Activated T-cell treated with anti-CD3 and anti-CD28 coated beads, Interleukin-2, amount 50 U/mL, for 72 hours (primary cell): ENCODE results near the gene CCDC70. TPM values are rescaled to one million over a fixed set of nuclear protein-coding genes. Genes with fewer than 3 reads are reported as not detected.

ENCODE experiments used
- ATAC-seq, 2 donors: fragments of 150-1000 bp; cut with Tn5 transposase; replicated peaks in 1 of 2; 2 replicates each; pipeline ENCODE4 v1.10.0; 2021; ENCODE audit warnings: moderate library complexity in 2 of 2, mild to moderate bottlenecking in 1 of 2
- DNase-seq, 2 donors: peaks; one replicate each; pipeline ENCODE4 v3.0.0; 2021 to 2022; ENCODE audit warnings: mixed read lengths in 1 of 2
- H3K27ac Mint-ChIP-seq: one replicate; pipeline ENCODE4 v1.8.0; 2022; ENCODE audit warnings: mild to moderate bottlenecking, moderate library complexity, mixed read lengths
- H3K27me3 Mint-ChIP-seq: one replicate; pipeline ENCODE4 v1.8.0; 2022; ENCODE audit warnings: low read depth, mixed read lengths
- H3K36me3 Mint-ChIP-seq, 2 donors: one replicate each; pipeline ENCODE4 v1.8.0; 2022; ENCODE audit warnings: mixed read lengths in 2 of 2, mild to moderate bottlenecking in 1 of 2; ENCODE audit not compliant: insufficient read depth in 2 of 2
- H3K4me1 Mint-ChIP-seq: one replicate; pipeline ENCODE4 v1.8.0; 2022; ENCODE audit warnings: low read depth, mixed read lengths
- H3K4me3 Mint-ChIP-seq, 2 donors: one replicate each; pipeline ENCODE4 v1.8.0; 2022; ENCODE audit warnings: mild to moderate bottlenecking in 2 of 2, mixed read lengths in 2 of 2, moderate library complexity in 2 of 2
- H3K9me3 Mint-ChIP-seq, 2 donors: one replicate each; pipeline ENCODE4 v1.8.0; 2022; ENCODE audit warnings: mixed read lengths in 2 of 2
- total RNA-seq, 2 donors: library from RNA; stranded (reverse); gene quantifications; one replicate each; pipeline ENCODE4 v1.2.3, GENCODE V29; 2022

Gene CCDC70
- total RNA-seq, 2 donors from 2014 or later: 0.22 TPM; not detected in 1

DNA sequence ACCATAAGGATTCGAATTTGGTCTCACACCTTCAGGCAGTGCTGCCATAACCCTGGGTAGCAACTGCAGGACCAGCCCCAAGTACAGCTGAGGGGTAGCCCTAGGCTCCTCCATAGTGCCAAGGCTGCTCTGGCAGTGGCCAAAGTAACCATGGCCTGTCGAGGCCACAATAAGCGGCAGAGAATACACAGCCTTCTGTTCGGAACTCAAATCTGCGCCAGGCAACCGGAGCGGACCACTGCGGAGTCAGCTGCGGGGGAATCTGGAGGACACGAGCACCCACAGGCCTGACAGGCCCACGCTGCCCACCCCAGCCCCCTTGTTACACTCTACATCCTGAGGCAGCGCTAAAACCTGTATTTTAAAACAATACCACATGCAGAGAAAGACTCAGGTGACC, 48.7 kb downstream of the CCDC70 start:
- no peak for DNase-seq
- H3K36me3 Mint-ChIP-seq: no peaks in the 10 kb centered on the region
- no peak for ATAC-seq
- H3K4me3 Mint-ChIP-seq: no peak overlapping the region
- H3K4me1 Mint-ChIP-seq: peaks cover 33% of the 10 kb centered on the region
- H3K27ac Mint-ChIP-seq: no peak overlapping the region
- no peaks in the 10 kb centered on the region for H3K9me3 Mint-ChIP-seq
- peaks cover 19% of the 10 kb centered on the region for H3K27me3 Mint-ChIP-seq

DNA sequence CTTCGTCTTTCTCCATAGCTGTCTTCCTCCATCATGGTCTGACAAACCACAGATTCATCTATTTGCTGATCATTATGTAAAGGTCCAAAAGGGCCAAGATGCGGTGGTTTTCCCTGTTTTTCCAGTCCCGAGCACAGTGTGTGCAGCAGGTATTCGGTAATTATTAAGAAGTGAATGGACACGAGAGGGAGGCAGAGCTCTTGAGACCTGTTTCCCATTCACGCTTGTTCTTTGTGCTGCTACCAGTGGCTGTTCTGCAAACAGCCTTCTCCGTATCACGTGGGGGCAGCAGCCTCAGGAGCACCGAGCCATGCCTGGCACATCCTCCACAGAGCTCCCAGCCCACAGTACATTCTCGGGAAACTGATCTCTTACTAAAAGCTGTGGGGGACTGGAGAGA, 50.3 kb downstream of the CCDC70 start:
- DNase-seq: no peak
- peaks cover 29% of the 10 kb centered on the region for H3K4me1 Mint-ChIP-seq
- no peaks in the 10 kb centered on the region for H3K36me3 Mint-ChIP-seq
- no peak for ATAC-seq
- no peak overlapping the region for H3K4me3 Mint-ChIP-seq
- H3K27ac Mint-ChIP-seq: no peak overlapping the region
- peaks cover 19% of the 10 kb centered on the region for H3K27me3 Mint-ChIP-seq
- no peaks in the 10 kb centered on the region for H3K9me3 Mint-ChIP-seq

DNA sequence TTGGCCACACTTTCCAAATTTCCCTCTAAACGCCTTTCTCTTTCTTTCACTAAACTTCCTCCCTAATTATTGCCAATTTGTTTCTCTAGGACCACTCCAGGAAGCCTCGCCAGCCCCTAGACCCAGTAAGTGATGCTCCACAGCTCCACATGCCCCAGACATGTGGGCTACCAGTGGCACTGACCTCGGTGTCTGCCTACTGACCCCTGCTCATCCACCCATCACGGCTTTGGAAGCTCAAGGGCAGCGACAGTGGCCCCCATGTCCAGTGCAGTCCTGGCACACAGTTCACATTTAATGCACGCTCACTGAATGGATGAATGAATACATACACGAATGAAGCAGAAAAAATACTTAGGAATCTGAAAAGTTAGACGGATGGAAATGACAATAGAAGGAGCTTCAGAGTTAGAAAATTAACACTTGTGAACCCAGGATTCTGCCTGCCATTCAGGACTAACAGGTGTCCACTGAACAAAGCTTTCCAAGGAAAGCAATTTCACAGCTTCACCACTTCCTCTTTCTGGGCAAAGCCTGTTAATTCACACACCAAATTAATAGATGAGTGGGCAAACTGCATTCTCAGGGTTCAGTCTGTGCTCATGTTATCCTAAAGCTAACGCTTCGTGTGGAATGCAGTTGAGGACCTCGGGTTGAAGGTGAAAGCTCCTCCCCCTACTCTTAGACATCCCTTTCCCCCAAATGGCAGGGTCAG, 50.9 kb downstream of the CCDC70 start:
- Mint-ChIP-seq H3K36me3 (no peaks in the 10 kb centered on the region), H3K27ac (no peak overlapping the region), H3K9me3 (no peaks in the 10 kb centered on the region), H3K27me3 (peaks cover 19% of the 10 kb centered on the region), H3K4me1 (peaks cover 23% of the 10 kb centered on the region), H3K4me3 (no peak overlapping the region)
- ATAC-seq (no peak), DNase-seq (no peak)

DNA sequence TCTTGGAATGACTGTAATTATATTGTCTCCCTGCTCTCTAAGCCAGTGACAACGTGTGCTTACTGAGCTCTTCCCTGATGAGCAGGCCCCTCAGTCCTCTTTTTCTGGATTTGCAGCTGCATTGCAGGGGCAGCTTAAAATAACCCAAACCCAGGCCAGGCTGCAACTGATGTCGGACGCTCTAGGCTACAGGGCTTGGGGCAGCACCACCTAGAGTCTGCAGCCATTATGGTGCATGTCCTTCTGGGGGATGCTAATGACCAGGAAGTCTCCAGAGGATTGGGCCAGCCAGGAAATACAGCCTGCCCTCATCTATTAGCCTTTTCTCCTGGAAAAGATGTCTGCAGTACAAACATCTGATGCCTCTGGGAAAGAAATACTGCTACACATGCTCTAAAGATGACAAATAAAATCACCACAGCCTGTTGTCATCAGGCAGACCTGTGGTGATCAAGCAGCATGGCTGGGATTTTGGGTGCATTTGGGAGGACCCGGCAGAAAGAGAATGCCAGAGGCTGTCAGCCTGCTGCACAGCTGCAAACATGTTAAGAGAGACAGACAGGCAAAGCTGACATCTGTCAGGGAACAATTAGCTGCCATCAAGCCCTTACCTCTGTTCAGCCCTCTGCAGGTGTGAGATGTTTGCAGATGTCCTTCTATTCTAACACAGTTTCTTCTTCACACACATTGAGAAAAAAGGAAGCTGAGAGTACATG, 51.8 kb downstream of the CCDC70 start:
- Mint-ChIP-seq H3K4me1 (peaks cover 15% of the 10 kb centered on the region), H3K36me3 (no peaks in the 10 kb centered on the region), H3K27ac (no peak overlapping the region), H3K27me3 (peaks cover 19% of the 10 kb centered on the region), H3K9me3 (no peaks in the 10 kb centered on the region), H3K4me3 (no peak overlapping the region)
- DNase-seq (no peak), ATAC-seq (no peak)

DNA sequence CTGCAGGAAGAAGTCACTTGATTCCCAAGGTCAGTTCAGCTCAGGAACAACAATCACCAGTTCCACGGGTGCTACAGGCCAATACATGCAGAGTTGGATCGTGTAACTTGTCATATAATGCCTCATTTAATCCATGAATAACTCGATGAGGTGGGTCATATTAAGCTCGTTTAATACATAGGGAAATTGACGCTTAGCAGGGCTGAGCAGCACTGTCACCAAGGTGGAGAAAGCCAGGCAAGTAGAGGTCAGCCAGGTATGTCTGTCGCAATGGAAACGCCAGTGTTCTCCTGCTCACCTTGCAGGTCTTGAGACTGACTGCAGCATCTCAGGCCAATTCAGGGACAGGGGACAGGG, 52.3 kb downstream of the CCDC70 start:
- DNase-seq (no peak), ATAC-seq (no peak)
- Mint-ChIP-seq H3K9me3 (no peaks in the 10 kb centered on the region), H3K4me3 (no peak overlapping the region), H3K27ac (no peak overlapping the region), H3K27me3 (peaks cover 19% of the 10 kb centered on the region), H3K4me1 (peaks cover 10% of the 10 kb centered on the region), H3K36me3 (no peaks in the 10 kb centered on the region)

Other genes with a start within 250 kb of the CCDC70 start
- gene DHRS12, start 57.8 kb upstream of the CCDC70 start, total RNA-seq: 1 to 10 TPM; 8.0 to 8.5 TPM
- gene TMEM272, start 16.8 kb upstream of the CCDC70 start, total RNA-seq: under 1 TPM; 0.19 to 0.30 TPM
- 1 to 10 TPM; 2.3 to 3.0 TPM for gene ATP7B, start 149.5 kb downstream of the CCDC70 start, total RNA-seq
- 10 to 100 TPM; 22.5 to 26.5 TPM for gene ALG11, start 150.4 kb downstream of the CCDC70 start, total RNA-seq
- 10 to 100 TPM; 10.0 to 10.4 TPM for gene UTP14C, start 162.7 kb downstream of the CCDC70 start, total RNA-seq